GM12865 (cell line): ENCODE measurements around the gene NPC1.

Experiments
- DNase-seq: peaks from one replicate; pipeline ENCODE4 v3.0.0; 2010; ENCODE audit warnings: low read depth
- H3K4me3 ChIP-seq: 2 replicates; pipeline ENCODE4 v1.5.1; 2011; ENCODE audit warnings: mild to moderate bottlenecking, low read depth, low read length, control low read depth
- TF ChIP-seq, protein P1 (sequence below): IDR thresholded peaks from 2 replicates; pipeline ENCODE4 v1.5.1; 2011; ENCODE audit warnings: low read length, control low read depth, low read depth, inconsistent platforms; ENCODE audit not compliant: insufficient read depth; ENCODE audit errors: missing control alignments

The NPC1 gene

DNA sequence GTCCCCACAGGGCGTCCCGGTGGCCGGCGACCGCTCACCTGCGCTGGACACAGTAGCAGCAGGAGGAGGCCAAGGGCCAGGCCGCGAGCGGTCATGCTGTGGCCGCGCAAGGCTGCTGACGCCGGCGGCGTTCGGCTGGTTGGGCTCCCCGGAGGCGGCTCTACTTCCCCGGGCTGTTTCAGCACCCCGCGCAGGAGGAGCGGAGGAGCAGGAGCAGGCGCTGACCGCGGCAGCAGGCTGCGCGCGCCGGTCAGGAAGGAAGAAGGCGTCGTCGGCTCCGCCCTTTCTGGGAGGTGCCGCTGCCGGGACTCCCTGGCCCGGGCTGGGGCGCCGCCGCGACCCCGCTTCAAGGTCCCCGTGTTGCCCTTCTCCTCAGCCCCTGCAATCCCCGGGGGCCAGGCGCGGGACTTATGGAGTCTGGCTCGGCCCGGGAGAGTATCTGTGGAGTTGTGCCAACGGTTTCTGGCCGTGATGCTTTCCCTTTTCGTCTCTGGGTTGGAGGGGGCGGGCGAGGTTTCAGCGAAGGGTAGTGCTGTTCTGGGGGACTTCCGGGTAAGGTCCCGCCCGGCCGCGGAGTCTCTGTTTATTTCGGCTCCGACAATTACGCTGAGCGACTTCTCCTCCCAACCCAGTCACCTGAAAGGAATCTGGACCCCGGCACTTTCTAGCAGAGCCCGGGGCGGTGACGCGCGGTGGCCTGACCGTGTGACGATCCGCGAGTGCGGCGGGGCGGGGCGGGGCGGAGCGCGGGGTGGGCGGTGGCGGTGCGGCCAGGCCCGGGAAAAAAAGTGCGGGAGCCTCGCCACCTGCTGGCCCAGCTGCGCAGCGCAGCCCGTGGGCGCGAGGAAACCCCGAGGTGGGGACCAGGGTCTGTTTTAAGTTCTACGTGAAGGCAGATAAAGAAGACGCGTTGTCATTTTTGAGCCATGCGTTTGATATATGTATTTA is at the start of gene NPC1:
Gene NPC1 (minus strand): TSS at position 258 of the 948 bp plus-strand sequence. CDS start 163 bp downstream, at position 95.
- peak; percentile 94 for DNase-seq
- peak within 1 kb of the TSS; percentile 100 for H3K4me3 ChIP-seq

GRCh38 chr18:23636071-23636399 is 49.7 kb upstream of the NPC1 start:
- TF ChIP-seq, protein P1, sequence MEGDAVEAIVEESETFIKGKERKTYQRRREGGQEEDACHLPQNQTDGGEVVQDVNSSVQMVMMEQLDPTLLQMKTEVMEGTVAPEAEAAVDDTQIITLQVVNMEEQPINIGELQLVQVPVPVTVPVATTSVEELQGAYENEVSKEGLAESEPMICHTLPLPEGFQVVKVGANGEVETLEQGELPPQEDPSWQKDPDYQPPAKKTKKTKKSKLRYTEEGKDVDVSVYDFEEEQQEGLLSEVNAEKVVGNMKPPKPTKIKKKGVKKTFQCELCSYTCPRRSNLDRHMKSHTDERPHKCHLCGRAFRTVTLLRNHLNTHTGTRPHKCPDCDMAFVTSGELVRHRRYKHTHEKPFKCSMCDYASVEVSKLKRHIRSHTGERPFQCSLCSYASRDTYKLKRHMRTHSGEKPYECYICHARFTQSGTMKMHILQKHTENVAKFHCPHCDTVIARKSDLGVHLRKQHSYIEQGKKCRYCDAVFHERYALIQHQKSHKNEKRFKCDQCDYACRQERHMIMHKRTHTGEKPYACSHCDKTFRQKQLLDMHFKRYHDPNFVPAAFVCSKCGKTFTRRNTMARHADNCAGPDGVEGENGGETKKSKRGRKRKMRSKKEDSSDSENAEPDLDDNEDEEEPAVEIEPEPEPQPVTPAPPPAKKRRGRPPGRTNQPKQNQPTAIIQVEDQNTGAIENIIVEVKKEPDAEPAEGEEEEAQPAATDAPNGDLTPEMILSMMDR: no peak
- DNase-seq: no peak
- no peak overlapping the region for H3K4me3 ChIP-seq

More for the DNA sequence above, at the start of gene NPC1:
- TF ChIP-seq, protein P1: peak; percentile 89

DNA sequence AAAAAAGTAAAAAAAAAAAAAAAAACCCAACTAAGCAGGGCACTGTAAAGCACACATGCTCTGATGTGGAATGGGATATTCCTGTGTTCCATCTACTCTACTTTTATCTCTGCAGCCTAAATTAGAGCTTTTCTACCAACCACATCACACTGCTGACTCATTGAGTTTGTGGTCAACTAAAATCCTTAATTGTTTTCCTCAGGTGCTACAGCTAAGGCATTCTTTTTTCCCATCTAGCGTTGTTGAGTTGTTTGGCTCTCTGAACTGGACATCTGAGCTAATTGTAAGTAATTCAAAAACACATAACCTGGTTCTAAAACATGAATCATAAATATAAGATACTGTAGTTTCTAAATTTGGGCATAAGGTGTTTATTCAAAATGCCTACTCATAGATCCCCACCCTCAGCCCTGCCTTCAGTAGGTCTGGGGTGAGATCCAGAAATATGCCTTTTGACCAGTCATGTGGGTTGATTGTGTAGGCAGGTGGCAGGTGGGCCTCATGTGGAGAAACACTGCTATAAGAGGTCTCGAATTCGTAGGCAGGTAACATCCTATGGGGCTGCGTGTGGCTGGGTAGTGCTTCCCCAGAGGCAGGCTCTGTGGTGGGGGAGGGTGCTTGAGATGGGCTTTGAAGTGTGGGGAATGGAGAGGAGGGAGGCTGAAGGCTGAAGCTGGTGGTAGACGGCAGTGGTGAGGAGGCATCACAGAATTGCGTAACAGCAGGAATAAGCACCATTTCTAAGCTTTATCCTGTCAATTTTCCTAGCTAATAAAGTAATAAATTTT is 49.2 kb upstream of the NPC1 start:
- no peak for DNase-seq
- TF ChIP-seq, protein P1: no peak
- H3K4me3 ChIP-seq: no peak overlapping the region

DNA sequence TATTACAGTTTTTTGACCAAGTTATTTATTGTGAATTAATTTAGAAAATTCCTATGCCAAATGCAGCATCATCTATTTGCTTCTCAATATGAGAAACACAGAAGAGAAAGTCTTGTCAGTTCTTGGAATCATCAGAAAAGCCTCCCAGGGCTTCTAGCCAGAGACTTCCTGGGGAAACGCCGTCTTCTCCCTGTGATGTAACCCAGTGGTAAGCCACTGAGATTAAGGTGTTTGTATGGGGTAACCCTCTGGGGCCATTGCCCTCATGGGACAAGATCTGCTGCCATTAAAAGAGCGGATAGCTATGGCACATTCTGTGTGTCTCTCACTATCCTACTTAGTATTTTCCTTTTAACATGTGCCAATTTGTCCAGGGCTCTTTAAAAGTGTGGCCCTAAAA is 48.4 kb upstream of the NPC1 start:
- no peak overlapping the region for H3K4me3 ChIP-seq
- TF ChIP-seq, protein P1: no peak
- no peak for DNase-seq

DNA sequence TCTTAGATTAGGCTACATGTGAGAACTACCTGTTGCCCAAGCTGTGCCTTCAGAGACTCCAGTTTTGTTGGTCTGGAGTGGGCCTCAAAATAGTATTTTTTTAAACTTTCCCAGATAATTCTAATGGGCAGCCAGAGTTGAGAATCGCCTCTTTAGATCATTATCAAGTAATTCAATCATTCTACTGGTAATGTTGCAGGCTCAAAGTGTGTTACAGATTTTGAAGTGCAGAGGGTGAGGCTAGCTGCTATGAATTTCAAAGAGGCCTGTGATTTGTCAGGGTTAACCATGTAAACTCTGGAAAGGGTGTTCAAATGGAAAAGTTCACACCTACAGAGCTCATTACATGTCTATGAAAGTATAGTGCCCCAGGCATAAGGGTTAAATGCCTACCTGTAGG is 46.3 kb upstream of the NPC1 start:
- DNase-seq: no peak
- TF ChIP-seq, protein P1: no peak
- no peak overlapping the region for H3K4me3 ChIP-seq

DNA sequence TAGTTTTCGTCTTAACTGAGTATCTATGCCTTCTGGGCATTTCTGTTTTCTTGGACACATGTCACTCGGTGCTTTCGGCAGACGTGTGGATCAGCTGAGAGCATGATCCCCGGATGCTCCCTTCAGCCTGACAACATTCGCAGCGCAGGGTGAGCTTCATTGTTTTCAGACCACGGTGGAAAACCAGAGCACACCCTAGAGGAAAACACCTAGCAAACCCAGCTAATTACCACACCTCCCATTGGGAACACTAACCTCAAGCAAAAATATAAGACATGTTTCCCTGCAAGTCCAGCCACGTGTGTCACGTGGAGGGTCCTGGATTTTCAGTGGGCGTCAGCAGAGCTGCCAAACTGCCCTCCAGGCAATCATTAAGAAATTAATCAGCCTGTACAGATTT is 45.4 kb upstream of the NPC1 start:
- TF ChIP-seq, protein P1: no peak
- no peak for DNase-seq

More for the DNA sequence above, 45.4 kb upstream of the NPC1 start:
- H3K4me3 ChIP-seq: no peak overlapping the region
